Midbrain (tissue), 1 donor: ENCODE data around the gene TAS2R13.

ENCODE experiments used
- DNase-seq: peaks from one replicate; lab custom pipeline; 2025; lab: John Stamatoyannopoulos, UW

The TAS2R13 gene

GRCh38 chr12:10867381-10867780 is 42.0 kb downstream of the TAS2R13 start:
- no peak for DNase-seq

GRCh38 chr12:10863512-10864218 is 45.7 kb downstream of the TAS2R13 start:
- no peak for DNase-seq

- DNase-seq: no peak
Observed at GRCh38 chr12:10861366-10861765, 48.0 kb downstream of the TAS2R13 start.
